Bronchial epithelial cell (primary cell): ENCODE measurements around the gene GPER1. TPM values are rescaled to one million over a fixed set of nuclear protein-coding genes. Genes with fewer than 3 reads are reported as not detected.

Experiments
- DNase-seq: peaks from one replicate; pipeline ENCODE4 v3.0.0-alpha.2; 2010; ENCODE audit warnings: low read depth
- FAIRE-seq: peaks from 2 replicates; lab custom pipeline; 2011; peaks lifted over from hg19 to GRCh38; lab: Jason Lieb, UNC
- H3K27me3 ChIP-seq: 2 replicates; pipeline ENCODE4 v1.5.1; 2011; ENCODE audit warnings: low read length; ENCODE audit not compliant: control insufficient read depth, insufficient read depth
- H3K36me3 ChIP-seq: 2 replicates; pipeline ENCODE4 v1.5.1; 2011; ENCODE audit warnings: low read length; ENCODE audit not compliant: control insufficient read depth, insufficient read depth
- H3K4me3 ChIP-seq: 2 replicates; pipeline ENCODE4 v1.5.1; 2011; ENCODE audit warnings: mild to moderate bottlenecking, low read depth, low read length, control low read depth
- total RNA-seq: library from RNA; depleted of rRNA; stranded (reverse); fragments of >200 nt; gene quantifications from 2 replicates; pipeline ENCODE4 v1.2.1, GENCODE V29; 2014
- TF ChIP-seq, protein P1 (sequence below): IDR thresholded peaks from 2 replicates; pipeline ENCODE4 v1.5.1; 2011; ENCODE audit warnings: mild to moderate bottlenecking, moderate library complexity, low read length, control low read depth, inconsistent platforms; ENCODE audit not compliant: insufficient read depth, severe bottlenecking

The GPER1 gene
- total RNA-seq, 1 donor from 2014 or later = under 0.01 TPM

DNA sequence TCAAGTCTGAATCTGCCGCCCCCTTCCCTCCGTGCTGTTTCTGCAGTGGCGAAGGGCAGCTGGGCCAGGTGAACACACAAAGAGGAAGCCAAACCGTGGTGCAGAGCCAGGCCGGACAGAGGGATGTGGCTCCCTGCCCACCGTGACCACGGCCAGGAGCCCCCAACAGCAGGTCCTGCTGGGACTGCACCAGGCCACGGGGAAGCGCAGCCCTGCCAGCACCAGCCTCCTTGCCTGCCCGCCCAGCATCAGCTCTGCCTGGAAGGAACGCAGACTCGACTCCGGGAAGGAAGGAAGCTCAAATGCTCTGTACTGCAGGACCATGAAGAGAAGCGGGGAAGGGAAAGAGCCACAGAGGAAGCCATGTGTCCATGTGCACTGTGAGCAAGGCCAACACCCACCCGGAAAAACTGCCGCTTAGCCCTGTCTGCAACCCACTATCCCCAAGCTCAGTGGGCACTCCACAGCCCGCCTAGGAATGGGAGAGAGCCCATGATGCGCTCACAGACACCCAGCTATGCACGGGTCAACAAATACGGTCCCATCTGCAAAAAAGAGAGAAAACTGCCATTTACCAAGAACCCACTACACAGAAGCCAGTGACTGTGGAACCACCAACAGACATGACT lies 19.0 kb downstream of the GPER1 start:
- Histone ChIP-seq H3K36me3 (peaks cover 1% of the 10 kb centered on the region), H3K4me3 (no peak overlapping the region), H3K27me3 (no peaks in the 10 kb centered on the region)
- no peak for FAIRE-seq
- no peak for DNase-seq
- TF ChIP-seq, protein P1, sequence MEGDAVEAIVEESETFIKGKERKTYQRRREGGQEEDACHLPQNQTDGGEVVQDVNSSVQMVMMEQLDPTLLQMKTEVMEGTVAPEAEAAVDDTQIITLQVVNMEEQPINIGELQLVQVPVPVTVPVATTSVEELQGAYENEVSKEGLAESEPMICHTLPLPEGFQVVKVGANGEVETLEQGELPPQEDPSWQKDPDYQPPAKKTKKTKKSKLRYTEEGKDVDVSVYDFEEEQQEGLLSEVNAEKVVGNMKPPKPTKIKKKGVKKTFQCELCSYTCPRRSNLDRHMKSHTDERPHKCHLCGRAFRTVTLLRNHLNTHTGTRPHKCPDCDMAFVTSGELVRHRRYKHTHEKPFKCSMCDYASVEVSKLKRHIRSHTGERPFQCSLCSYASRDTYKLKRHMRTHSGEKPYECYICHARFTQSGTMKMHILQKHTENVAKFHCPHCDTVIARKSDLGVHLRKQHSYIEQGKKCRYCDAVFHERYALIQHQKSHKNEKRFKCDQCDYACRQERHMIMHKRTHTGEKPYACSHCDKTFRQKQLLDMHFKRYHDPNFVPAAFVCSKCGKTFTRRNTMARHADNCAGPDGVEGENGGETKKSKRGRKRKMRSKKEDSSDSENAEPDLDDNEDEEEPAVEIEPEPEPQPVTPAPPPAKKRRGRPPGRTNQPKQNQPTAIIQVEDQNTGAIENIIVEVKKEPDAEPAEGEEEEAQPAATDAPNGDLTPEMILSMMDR = no peak

- peaks cover 4% of the 10 kb centered on the region for H3K36me3 ChIP-seq
- TF ChIP-seq, protein P1 = no peak
- FAIRE-seq = no peak
These were observed 20.5 kb downstream of the GPER1 start for GRCh38 chr7:1108264-1108920.

GRCh38 chr7:1109581-1110310 lies 21.8 kb downstream of the GPER1 start:
- no peak overlapping the region for H3K4me3 ChIP-seq
- H3K27me3 ChIP-seq = no peaks in the 10 kb centered on the region
- peaks cover 6% of the 10 kb centered on the region for H3K36me3 ChIP-seq
- TF ChIP-seq, protein P1 = no peak
- DNase-seq = no peak
- FAIRE-seq = no peak

More at GRCh38 chr7:1108264-1108920, 20.5 kb downstream of the GPER1 start:
- H3K4me3 ChIP-seq = no peak overlapping the region
- no peak for DNase-seq
- no peaks in the 10 kb centered on the region for H3K27me3 ChIP-seq

GRCh38 chr7:1110358-1110757 lies 22.4 kb downstream of the GPER1 start:
- TF ChIP-seq, protein P1 = no peak
- no peaks in the 10 kb centered on the region for H3K27me3 ChIP-seq
- no peak for FAIRE-seq
- no peak for DNase-seq
- no peak overlapping the region for H3K4me3 ChIP-seq
- peaks cover 6% of the 10 kb centered on the region for H3K36me3 ChIP-seq

GRCh38 chr7:1111156-1111555 lies 23.2 kb downstream of the GPER1 start:
- FAIRE-seq (no peak), DNase-seq (no peak)
- Histone ChIP-seq H3K4me3 (no peak overlapping the region), H3K27me3 (no peaks in the 10 kb centered on the region), H3K36me3 (peaks cover 6% of the 10 kb centered on the region)
- TF ChIP-seq, protein P1 = no peak
